SK-N-SH treated with all-trans-retinoic acid at 6 μM for 48 hours (cell line): ENCODE results near the gene WWC1.

ENCODE experiments used
- ATAC-seq: fragments of 200-7000 bp; cut with Tn5 transposase; 3 replicates; pipeline ENCODE4 v1.9.1; 2020; ENCODE audit warnings: mild to moderate bottlenecking, moderate library complexity
- ARNTL ChIP-seq: fragments of 450-650 bp; formaldehyde crosslinking; IDR thresholded peaks from 2 replicates; pipeline ENCODE4 v1.5.0; 2020; ENCODE audit warnings: low read depth, mild to moderate bottlenecking, moderate library complexity, borderline replicate concordance
- CSDC2 ChIP-seq: fragments of 250-450 bp; sonication (Bioruptor Pico); IDR thresholded peaks from 2 replicates; pipeline ENCODE4 v1.5.0; 2020; ENCODE audit warnings: mild to moderate bottlenecking, moderate library complexity
- ESRRG ChIP-seq: fragments of 250-450 bp; sonication (Bioruptor Pico); IDR thresholded peaks from 2 replicates; pipeline ENCODE4 v1.6.1; 2021; ENCODE audit warnings: mild to moderate bottlenecking
- GLIS3 ChIP-seq: fragments of 250-450 bp; sonication (Bioruptor Pico); IDR thresholded peaks from 2 replicates; pipeline ENCODE4 v1.5.0; 2020; ENCODE audit warnings: mild to moderate bottlenecking, moderate library complexity
- ISL1 ChIP-seq: fragments of 250-450 bp; sonication (Bioruptor Pico); IDR thresholded peaks from 2 replicates; pipeline ENCODE4 v2.1.2; 2022; ENCODE audit warnings: mild to moderate bottlenecking, moderate library complexity
- OSR1 ChIP-seq: fragments of 250-450 bp; sonication (Bioruptor Pico); IDR thresholded peaks from 2 replicates; pipeline ENCODE4 v1.8.0; 2022; ENCODE audit warnings: moderate library complexity, mild to moderate bottlenecking, inconsistent platforms
- PPARA ChIP-seq: fragments of 250-450 bp; sonication (Bioruptor Pico); IDR thresholded peaks from 2 replicates; pipeline ENCODE4 v1.5.0; 2020; ENCODE audit warnings: mild to moderate bottlenecking, borderline replicate concordance
- RARB ChIP-seq: fragments of 250-450 bp; sonication (Bioruptor Pico); IDR thresholded peaks from 2 replicates; pipeline ENCODE4 v1.8.0; 2021; ENCODE audit warnings: mild to moderate bottlenecking, moderate library complexity
- TOX ChIP-seq: fragments of 250-450 bp; sonication (Bioruptor Pico); IDR thresholded peaks from 2 replicates; pipeline ENCODE4 v1.8.0; 2021; ENCODE audit warnings: mild to moderate bottlenecking, moderate library complexity, borderline replicate concordance
- ZC3H10 ChIP-seq: fragments of 250-450 bp; sonication (Bioruptor Pico); IDR thresholded peaks from 2 replicates; pipeline ENCODE4 v1.5.1; 2021; ENCODE audit warnings: mild to moderate bottlenecking, moderate library complexity
- ZNF8 ChIP-seq: fragments of 450-650 bp; formaldehyde crosslinking; IDR thresholded peaks from 2 replicates; pipeline ENCODE4 v1.5.0; 2020; ENCODE audit warnings: mild to moderate bottlenecking, moderate library complexity
- TF ChIP-seq, protein P1 (sequence below): fragments of 250-450 bp; sonication (Bioruptor Pico); IDR thresholded peaks from 2 replicates; pipeline ENCODE4 v1.5.0; 2020; ENCODE audit warnings: mild to moderate bottlenecking, moderate library complexity
- TF ChIP-seq, protein P2 (sequence below): fragments of 250-450 bp; sonication (Bioruptor Pico); IDR thresholded peaks from 2 replicates; pipeline ENCODE4 v1.8.0; 2020; ENCODE audit warnings: mild to moderate bottlenecking, moderate library complexity, borderline replicate concordance
- TF ChIP-seq, protein P3 (sequence below): fragments of 250-450 bp; sonication (Bioruptor Pico); IDR thresholded peaks from 2 replicates; pipeline ENCODE4 v1.5.1; 2021; ENCODE audit warnings: mild to moderate bottlenecking, moderate library complexity

WWC1 gene

DNA sequence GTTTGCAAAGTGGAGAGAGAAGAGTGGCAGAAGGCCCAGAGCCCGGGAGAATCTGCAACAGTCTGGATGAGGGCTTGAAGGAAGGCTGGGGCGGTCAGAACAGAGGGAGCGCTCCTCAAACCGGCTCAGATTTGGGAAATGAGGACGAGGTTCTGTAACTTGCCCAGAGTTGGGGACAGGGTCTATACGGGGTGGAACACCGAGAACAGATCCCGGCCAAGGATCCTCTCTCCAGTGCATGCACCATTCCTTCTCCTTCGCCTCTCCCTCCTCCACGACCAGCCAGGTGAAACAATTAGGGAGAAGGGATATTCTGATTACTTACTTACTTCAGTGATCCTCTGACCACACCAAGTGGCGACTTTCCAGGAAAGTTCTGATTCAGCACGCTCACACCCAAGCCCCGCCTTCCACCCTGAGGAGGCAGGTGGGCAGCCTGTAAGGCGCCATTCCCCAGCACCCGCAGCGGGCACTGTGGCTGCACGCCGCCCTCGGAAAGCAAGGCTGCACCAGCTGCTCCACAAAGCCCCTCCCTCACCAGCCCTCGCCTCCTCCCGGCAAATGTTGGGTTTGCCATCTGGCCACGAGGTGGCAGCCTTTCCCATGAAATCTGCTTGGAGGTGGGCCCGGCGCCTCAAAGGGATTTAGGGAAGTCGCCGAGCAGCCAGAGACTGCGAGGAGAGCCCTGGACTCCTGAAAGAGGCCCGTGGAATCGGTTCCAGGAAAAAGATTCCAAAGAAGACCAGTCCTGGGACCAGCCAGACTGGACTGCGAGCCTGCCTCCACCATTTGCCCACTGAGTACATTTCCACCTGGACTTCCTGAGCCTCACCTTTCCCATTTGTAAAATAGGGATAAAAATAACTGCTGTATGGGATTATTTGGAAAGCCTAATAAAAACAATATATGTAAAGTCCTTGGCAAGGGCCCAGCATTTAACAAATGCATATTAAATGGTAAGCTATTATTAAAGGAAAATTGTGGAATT is 22.2 kb upstream of the WWC1 start:
- ATAC-seq: peak; percentile 96
- TF ChIP-seq ESRRG (CRISPR knock-in tag) (no peak), RARB (CRISPR knock-in tag) (no peak), CSDC2 (CRISPR knock-in tag) (no peak), ARNTL (CRISPR knock-in tag) (peak; percentile 27; the same call in 1 of the 2 replicates), TOX (CRISPR knock-in tag) (no peak)
- TF ChIP-seq, protein P1, sequence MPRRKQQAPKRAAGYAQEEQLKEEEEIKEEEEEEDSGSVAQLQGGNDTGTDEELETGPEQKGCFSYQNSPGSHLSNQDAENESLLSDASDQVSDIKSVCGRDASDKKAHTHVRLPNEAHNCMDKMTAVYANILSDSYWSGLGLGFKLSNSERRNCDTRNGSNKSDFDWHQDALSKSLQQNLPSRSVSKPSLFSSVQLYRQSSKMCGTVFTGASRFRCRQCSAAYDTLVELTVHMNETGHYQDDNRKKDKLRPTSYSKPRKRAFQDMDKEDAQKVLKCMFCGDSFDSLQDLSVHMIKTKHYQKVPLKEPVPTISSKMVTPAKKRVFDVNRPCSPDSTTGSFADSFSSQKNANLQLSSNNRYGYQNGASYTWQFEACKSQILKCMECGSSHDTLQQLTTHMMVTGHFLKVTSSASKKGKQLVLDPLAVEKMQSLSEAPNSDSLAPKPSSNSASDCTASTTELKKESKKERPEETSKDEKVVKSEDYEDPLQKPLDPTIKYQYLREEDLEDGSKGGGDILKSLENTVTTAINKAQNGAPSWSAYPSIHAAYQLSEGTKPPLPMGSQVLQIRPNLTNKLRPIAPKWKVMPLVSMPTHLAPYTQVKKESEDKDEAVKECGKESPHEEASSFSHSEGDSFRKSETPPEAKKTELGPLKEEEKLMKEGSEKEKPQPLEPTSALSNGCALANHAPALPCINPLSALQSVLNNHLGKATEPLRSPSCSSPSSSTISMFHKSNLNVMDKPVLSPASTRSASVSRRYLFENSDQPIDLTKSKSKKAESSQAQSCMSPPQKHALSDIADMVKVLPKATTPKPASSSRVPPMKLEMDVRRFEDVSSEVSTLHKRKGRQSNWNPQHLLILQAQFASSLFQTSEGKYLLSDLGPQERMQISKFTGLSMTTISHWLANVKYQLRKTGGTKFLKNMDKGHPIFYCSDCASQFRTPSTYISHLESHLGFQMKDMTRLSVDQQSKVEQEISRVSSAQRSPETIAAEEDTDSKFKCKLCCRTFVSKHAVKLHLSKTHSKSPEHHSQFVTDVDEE (CRISPR knock-in tag): no peak

DNA sequence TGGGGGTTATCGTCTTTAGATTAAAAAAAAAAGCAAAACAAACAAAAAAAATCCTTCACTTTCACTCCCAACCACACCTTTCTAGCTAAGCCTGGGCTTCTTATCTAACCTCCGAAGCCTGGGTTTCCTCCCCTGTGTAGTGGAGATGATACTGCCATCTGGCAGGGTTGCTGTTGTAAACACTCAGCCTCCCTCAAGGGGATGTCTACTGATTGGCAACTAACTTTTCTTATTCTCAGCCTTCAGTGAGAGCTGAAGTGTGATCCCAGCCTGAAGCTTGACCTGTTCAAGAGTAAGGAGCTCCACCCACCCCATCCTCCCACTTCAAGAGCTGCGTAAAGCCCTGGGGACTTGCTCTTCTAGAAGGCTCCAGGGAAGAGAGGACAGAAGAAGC is 21.5 kb upstream of the WWC1 start:
- no peak for TF ChIP-seq ISL1 (CRISPR knock-in tag)
- no peak for TF ChIP-seq GLIS3
- TF ChIP-seq, protein P1 (CRISPR knock-in tag): no peak
- no peak for TF ChIP-seq ESRRG (CRISPR knock-in tag)
- TF ChIP-seq TOX (CRISPR knock-in tag): no peak
- TF ChIP-seq, protein P2, sequence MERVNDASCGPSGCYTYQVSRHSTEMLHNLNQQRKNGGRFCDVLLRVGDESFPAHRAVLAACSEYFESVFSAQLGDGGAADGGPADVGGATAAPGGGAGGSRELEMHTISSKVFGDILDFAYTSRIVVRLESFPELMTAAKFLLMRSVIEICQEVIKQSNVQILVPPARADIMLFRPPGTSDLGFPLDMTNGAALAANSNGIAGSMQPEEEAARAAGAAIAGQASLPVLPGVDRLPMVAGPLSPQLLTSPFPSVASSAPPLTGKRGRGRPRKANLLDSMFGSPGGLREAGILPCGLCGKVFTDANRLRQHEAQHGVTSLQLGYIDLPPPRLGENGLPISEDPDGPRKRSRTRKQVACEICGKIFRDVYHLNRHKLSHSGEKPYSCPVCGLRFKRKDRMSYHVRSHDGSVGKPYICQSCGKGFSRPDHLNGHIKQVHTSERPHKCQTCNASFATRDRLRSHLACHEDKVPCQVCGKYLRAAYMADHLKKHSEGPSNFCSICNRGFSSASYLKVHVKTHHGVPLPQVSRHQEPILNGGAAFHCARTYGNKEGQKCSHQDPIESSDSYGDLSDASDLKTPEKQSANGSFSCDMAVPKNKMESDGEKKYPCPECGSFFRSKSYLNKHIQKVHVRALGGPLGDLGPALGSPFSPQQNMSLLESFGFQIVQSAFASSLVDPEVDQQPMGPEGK (CRISPR knock-in tag): no peak
- no peak for TF ChIP-seq PPARA (CRISPR knock-in tag)
- no peak for TF ChIP-seq CSDC2 (CRISPR knock-in tag)
- no peak for TF ChIP-seq ZNF8
- TF ChIP-seq ZC3H10: no peak
- no peak for TF ChIP-seq OSR1 (CRISPR knock-in tag)
- peak; percentile 59 for ATAC-seq

DNA sequence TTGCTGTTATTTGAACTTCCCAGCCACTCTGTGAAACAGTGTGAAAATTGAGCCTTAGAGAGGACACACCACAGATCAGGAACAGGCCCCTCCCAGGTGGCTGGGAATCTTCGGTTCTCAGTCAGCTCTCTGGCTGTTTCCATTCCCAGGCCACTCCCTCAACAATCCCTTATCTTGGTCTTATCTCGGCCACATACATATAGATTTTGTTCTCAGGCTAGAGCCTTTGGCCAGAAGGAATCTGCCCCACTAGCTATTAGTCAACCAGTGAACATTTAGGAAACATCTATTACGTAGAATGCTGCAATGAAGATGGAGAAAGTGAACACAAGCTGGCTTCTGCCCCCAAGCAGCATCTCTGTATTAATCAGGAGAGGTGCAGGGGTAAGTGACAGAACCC is 21.0 kb upstream of the WWC1 start:
- ATAC-seq: no peak; the same call in 2 of the 3 replicates
- TF ChIP-seq, protein P2 (CRISPR knock-in tag): no peak
- no peak for TF ChIP-seq ZNF8
- TF ChIP-seq, protein P3, sequence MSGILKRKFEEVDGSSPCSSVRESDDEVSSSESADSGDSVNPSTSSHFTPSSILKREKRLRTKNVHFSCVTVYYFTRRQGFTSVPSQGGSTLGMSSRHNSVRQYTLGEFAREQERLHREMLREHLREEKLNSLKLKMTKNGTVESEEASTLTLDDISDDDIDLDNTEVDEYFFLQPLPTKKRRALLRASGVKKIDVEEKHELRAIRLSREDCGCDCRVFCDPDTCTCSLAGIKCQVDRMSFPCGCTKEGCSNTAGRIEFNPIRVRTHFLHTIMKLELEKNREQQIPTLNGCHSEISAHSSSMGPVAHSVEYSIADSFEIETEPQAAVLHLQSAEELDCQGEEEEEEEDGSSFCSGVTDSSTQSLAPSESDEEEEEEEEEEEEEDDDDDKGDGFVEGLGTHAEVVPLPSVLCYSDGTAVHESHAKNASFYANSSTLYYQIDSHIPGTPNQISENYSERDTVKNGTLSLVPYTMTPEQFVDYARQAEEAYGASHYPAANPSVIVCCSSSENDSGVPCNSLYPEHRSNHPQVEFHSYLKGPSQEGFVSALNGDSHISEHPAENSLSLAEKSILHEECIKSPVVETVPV (CRISPR knock-in tag): no peak
